Natural killer cell (primary cell): ENCODE data around the gene GNG4. TPM values are rescaled to one million over a fixed set of nuclear protein-coding genes. Genes with fewer than 3 reads are reported as not detected.

Source experiments
- ATAC-seq, 3 donors: fragments of 150-1000 bp in 2 of 3; fragments of 200-7000 bp in 1 of 3; cut with Tn5 transposase; 1 replicate in 1 of 3; 2 replicates in 2 of 3; pipeline ENCODE4 v1.10.0; 2021; ENCODE audit warnings: mild to moderate bottlenecking in 2 of 3, moderate library complexity in 2 of 3
- DNase-seq, 2 donors: peaks; one replicate each; pipeline versions ENCODE4 v3.0.0 to v3.0.0-alpha.2; 2013 to 2021; ENCODE audit warnings: mixed read lengths in 1 of 2
- H3K27ac ChIP-seq: one replicate; pipeline ENCODE4 v1.5.1; 2013; ENCODE audit warnings: mild to moderate bottlenecking, low read length
- H3K27me3 ChIP-seq: one replicate; pipeline ENCODE4 v1.6.1; 2013; ENCODE audit warnings: low read length; ENCODE audit not compliant: control insufficient read depth, insufficient read depth
- H3K36me3 ChIP-seq: one replicate; pipeline ENCODE4 v1.6.1; 2013; ENCODE audit warnings: low read length; ENCODE audit not compliant: control insufficient read depth, insufficient read depth
- H3K4me1 ChIP-seq: one replicate; pipeline ENCODE4 v1.6.1; 2013; ENCODE audit warnings: low read length; ENCODE audit not compliant: control insufficient read depth, insufficient read depth
- H3K4me3 ChIP-seq: one replicate; pipeline ENCODE4 v1.5.1; 2013; ENCODE audit warnings: low read length
- H3K9me3 ChIP-seq: one replicate; pipeline ENCODE4 v1.6.1; 2013; ENCODE audit warnings: low read length; ENCODE audit not compliant: control insufficient read depth, insufficient read depth
- H3K27ac Mint-ChIP-seq, 2 donors: one replicate each; pipeline ENCODE4 v1.8.0; 2022; ENCODE audit warnings: mild to moderate bottlenecking in 2 of 2, mixed read lengths in 2 of 2, moderate library complexity in 1 of 2
- H3K27me3 Mint-ChIP-seq, 2 donors: one replicate each; pipeline ENCODE4 v1.8.0; 2022; ENCODE audit warnings: low read depth in 2 of 2, mixed read lengths in 2 of 2
- H3K36me3 Mint-ChIP-seq: one replicate; pipeline ENCODE4 v1.8.0; 2022; ENCODE audit warnings: mixed read lengths
- H3K4me1 Mint-ChIP-seq, 2 donors: one replicate each; pipeline ENCODE4 v1.8.0; 2022; ENCODE audit warnings: mixed read lengths in 2 of 2
- H3K4me3 Mint-ChIP-seq: one replicate; pipeline ENCODE4 v1.8.0; 2022; ENCODE audit warnings: mild to moderate bottlenecking, moderate library complexity, mixed read lengths
- H3K9me3 Mint-ChIP-seq, 2 donors: one replicate each; pipeline ENCODE4 v1.8.0; 2022; ENCODE audit warnings: mixed read lengths in 2 of 2
- WGBS: methylation state at CpG from one replicate; pipeline ENCODE4 v1.1.7; 2013; ENCODE audit warnings: missing lambda C conversion rate; ENCODE audit not compliant: insufficient coverage; 5-methylcytosine and 5-hydroxymethylcytosine counted together
- intact Hi-C: fragments of 100-400 bp; cut with micrococcal nuclease; formaldehyde crosslinking; loops from one replicate; pipeline ENCODE4 v1.14.2; 2022
- total RNA-seq, 4 donors: library from RNA; stranded (reverse); fragments of 120-200 nt in 1 of 4; gene quantifications; one replicate each; pipeline versions ENCODE4 v1.2.3 to v1.2.4, GENCODE V29; 2013 to 2022
- TF ChIP-seq, protein P1 (sequence below): fragments of 200-600 bp; IDR thresholded peaks from one replicate; pipeline ENCODE4 v1.8.0; 2022; ENCODE audit warnings: antibody characterized with exemption

GNG4 gene
- total RNA-seq, 3 donors from 2014 or later (not counting 1 experiment from before 2014, with no cell fraction given): 0.07 to 0.12 TPM; not detected in 1

DNA sequence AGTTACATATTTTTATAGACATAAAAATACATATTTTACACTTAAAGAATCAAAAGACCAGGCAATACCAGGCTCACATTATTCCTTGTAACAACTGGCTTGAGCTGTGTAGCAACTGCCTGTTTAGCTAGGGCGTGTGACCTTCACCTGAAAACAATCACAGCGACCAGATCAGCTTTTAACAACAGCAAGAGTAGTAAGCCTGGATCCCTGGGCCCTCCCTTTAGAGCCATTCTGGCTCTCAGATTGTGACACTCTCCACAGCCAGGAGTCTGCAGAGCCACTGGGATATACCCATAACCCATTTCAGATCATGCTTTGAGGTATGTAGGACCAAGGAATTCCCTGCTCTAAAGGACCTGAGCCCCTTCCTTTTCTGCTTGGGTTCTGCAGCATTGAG lies 29.4 kb upstream of the GNG4 start:
- Mint-ChIP-seq H3K36me3 (peaks cover 34% of the 10 kb centered on the region), H3K4me1 (no peaks in the 10 kb centered on the region), H3K4me3 (no peak overlapping the region), H3K27me3 (no peaks in the 10 kb centered on the region), H3K9me3 (peaks cover 0 to 2% of the 10 kb centered on the region in 2 donors), H3K27ac (no peak overlapping the region)
- intact Hi-C loops: no loop called here
- H3K27me3 ChIP-seq: no peaks in the 10 kb centered on the region
- no peak overlapping the region for H3K27ac ChIP-seq
- DNase-seq (no peak), ATAC-seq (no peak)
- WGBS: 93% methylated on average over 2 of the region's 2 CpGs
- TF ChIP-seq, protein P1, sequence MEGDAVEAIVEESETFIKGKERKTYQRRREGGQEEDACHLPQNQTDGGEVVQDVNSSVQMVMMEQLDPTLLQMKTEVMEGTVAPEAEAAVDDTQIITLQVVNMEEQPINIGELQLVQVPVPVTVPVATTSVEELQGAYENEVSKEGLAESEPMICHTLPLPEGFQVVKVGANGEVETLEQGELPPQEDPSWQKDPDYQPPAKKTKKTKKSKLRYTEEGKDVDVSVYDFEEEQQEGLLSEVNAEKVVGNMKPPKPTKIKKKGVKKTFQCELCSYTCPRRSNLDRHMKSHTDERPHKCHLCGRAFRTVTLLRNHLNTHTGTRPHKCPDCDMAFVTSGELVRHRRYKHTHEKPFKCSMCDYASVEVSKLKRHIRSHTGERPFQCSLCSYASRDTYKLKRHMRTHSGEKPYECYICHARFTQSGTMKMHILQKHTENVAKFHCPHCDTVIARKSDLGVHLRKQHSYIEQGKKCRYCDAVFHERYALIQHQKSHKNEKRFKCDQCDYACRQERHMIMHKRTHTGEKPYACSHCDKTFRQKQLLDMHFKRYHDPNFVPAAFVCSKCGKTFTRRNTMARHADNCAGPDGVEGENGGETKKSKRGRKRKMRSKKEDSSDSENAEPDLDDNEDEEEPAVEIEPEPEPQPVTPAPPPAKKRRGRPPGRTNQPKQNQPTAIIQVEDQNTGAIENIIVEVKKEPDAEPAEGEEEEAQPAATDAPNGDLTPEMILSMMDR: no peak
- H3K4me1 ChIP-seq: no peaks in the 10 kb centered on the region
- H3K9me3 ChIP-seq: peaks cover 6% of the 10 kb centered on the region
- H3K4me3 ChIP-seq: no peak overlapping the region
- H3K36me3 ChIP-seq: peaks cover 64% of the 10 kb centered on the region

DNA sequence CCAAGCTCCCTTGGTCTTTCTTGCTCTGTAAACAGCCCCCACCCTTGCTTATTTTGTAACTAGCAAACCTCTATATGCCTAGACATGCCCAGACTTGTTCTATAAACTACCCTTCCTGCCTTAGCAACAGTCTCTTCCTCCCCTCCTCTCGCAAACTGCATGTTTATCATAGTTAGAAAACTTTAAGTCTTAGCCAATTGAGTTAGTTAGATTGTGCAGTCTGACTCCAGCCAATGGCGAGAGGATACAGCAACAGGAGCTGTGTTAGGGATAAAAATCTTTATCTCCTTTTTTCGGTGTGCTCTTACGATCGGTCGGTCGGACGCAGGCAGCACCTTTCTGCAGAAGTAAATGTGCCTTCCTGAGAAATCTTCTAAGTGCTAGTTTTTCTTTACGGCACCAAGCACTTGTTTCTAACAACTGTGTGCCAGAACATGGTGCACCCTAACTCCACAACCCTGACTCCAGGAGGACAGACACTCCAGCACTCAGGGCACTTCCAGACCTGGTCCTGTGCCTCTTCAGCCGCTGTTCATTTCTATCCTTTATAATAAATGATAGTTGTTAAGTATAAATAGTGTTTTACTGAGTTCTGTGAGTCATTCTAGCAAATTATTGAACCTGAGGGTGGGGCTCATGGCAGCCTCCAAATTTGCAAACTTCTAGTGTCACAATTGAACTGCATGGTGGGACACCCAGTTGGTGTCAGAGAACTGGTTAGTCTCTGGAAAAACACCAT lies 25.7 kb upstream of the GNG4 start:
- intact Hi-C loops: no loop called here

DNA sequence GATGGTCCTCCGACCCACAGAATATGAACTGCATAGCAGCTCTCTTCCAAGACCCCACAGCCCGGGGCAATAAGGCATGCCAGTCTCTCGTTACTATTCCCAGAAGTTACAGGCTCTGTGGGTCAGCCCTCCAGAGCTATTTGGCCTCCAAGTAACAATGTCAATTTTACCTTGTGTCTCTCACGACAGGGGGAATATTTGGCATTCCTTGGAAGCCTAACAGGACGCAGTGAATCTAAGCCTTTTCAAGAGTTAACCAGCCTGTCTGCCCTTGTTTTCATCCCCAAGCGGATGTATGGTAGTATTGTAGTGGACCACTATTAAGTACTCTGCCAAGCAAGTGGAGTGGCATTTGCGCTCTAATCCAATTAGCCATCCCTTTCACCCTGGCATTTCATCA lies 24.4 kb upstream of the GNG4 start:
- ATAC-seq (no peak), DNase-seq (no peak)
- Histone ChIP-seq H3K9me3 (peaks cover 30% of the 10 kb centered on the region), H3K27me3 (no peaks in the 10 kb centered on the region), H3K36me3 (peaks cover 86% of the 10 kb centered on the region), H3K4me3 (no peak overlapping the region), H3K27ac (no peak overlapping the region), H3K4me1 (no peaks in the 10 kb centered on the region)
- TF ChIP-seq, protein P1: no peak
- no peak overlapping the region for H3K27ac Mint-ChIP-seq
- 80% methylated on average over 6 of the region's 7 CpGs for WGBS
- H3K36me3 Mint-ChIP-seq: peaks cover 71% of the 10 kb centered on the region
- H3K4me1 Mint-ChIP-seq: no peaks in the 10 kb centered on the region
- no peak overlapping the region for H3K4me3 Mint-ChIP-seq
- no peaks in the 10 kb centered on the region for H3K27me3 Mint-ChIP-seq
- intact Hi-C loops: no loop called here
- peaks cover 11 to 23% of the 10 kb centered on the region in 2 donors for H3K9me3 Mint-ChIP-seq

More for the DNA sequence above, 25.7 kb upstream of the GNG4 start:
- Histone ChIP-seq H3K9me3 (peaks cover 17% of the 10 kb centered on the region), H3K27ac (no peak overlapping the region), H3K36me3 (peaks cover 77% of the 10 kb centered on the region), H3K27me3 (no peaks in the 10 kb centered on the region), H3K4me1 (no peaks in the 10 kb centered on the region), H3K4me3 (no peak overlapping the region)
- Mint-ChIP-seq H3K4me3 (no peak overlapping the region), H3K4me1 (no peaks in the 10 kb centered on the region), H3K9me3 (peaks cover 7 to 23% of the 10 kb centered on the region in 2 donors), H3K36me3 (peaks cover 63% of the 10 kb centered on the region), H3K27ac (no peak overlapping the region), H3K27me3 (no peaks in the 10 kb centered on the region)
- ATAC-seq (no peak), DNase-seq (no peak)
- WGBS: 97% methylated on average over 8 of the region's 10 CpGs
- TF ChIP-seq, protein P1: no peak

DNA sequence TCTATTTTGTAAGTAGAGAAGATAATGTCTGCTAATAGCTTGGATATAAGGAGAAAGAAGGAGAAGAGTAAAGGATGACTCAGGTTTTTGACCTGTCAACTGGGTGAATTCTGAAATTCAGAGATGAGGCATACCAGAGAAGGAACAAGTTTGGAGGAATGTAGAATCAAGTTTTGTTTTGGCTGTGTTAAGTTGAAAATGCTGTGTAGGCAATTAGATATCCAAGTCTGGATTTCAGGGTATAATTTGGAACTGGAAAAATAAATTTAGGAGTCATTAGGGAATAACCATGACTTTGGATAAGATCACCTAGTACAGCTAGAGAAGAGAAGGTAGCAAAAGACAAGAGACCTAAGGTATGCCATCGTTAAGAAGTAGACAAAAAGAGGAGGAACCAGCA lies 22.4 kb upstream of the GNG4 start:
- Histone ChIP-seq H3K27ac (no peak overlapping the region), H3K9me3 (peaks cover 31% of the 10 kb centered on the region), H3K36me3 (peaks cover 79% of the 10 kb centered on the region), H3K4me1 (no peaks in the 10 kb centered on the region), H3K4me3 (no peak overlapping the region), H3K27me3 (no peaks in the 10 kb centered on the region)
- Mint-ChIP-seq H3K27me3 (no peaks in the 10 kb centered on the region), H3K27ac (no peak overlapping the region), H3K9me3 (peaks cover 11 to 23% of the 10 kb centered on the region in 2 donors), H3K4me1 (no peaks in the 10 kb centered on the region), H3K4me3 (no peak overlapping the region), H3K36me3 (peaks cover 71% of the 10 kb centered on the region)
- DNase-seq (no peak), ATAC-seq (no peak)
- TF ChIP-seq, protein P1: no peak
- 100% methylated on average over 1 of the region's 1 CpG for WGBS
- intact Hi-C loops: no loop called here
